SK-N-SH (cell line): ENCODE measurements around the gene NHP2. TPM values are rescaled to one million over a fixed set of nuclear protein-coding genes. Genes with fewer than 3 reads are reported as not detected.

ENCODE experiments used
- CTCF ChIA-PET: fragments of 300-600, 350-600 bp; formaldehyde crosslinking; extraction: SDS; loops from one replicate; lab custom pipeline; 2021; lab: Yijun Ruan, JAX
- POLR2A ChIA-PET: fragments of 350-600 bp; sonication (Branson Sonifier 250); formaldehyde crosslinking; extraction: SDS; loops from one replicate; lab custom pipeline; 2020; ENCODE audit warnings: antibody characterized with exemption, inconsistent platforms; lab: Yijun Ruan, JAX
- DNase-seq: peaks from one replicate; pipeline ENCODE4 v3.0.0; 2012
- H2AFZ ChIP-seq: fragments of 200-600 bp; sonication (generic); 2 replicates; pipeline ENCODE4 v1.8.1; 2016; ENCODE audit warnings: antibody characterized with exemption, mild to moderate bottlenecking, low read depth
- H3F3A ChIP-seq: fragments of 200-600 bp; sonication (generic); replicated peaks from 2 replicates; pipeline ENCODE3; 2016; ENCODE audit warnings: antibody characterized with exemption, mild to moderate bottlenecking; ENCODE audit not compliant: insufficient read depth
- H3K27ac ChIP-seq, 2 experiments: fragments of 200-500 bp in 1 of 2; fragments of 200-600 bp in 1 of 2; sonication (Bioruptor generic) in 1 of 2; sonication (generic), shearing (Covaris generic) in 1 of 2; 2 replicates each; pipeline versions ENCODE4 v1.5.1 to v1.6.1; 2014 to 2016; ENCODE audit warnings: low read depth in 2 of 2, inconsistent platforms in 1 of 2, low read length in 1 of 2, mild to moderate bottlenecking in 1 of 2, mixed read lengths in 1 of 2
- H3K27me3 ChIP-seq: fragments of 200-600 bp; sonication (generic), shearing (Covaris generic); 2 replicates; pipeline ENCODE4 v1.6.1; 2016; ENCODE audit warnings: mixed run types; ENCODE audit not compliant: insufficient read depth
- H3K36me3 ChIP-seq, 2 experiments: fragments of 200-500 bp in 1 of 2; fragments of 200-600 bp in 1 of 2; sonication (Bioruptor generic) in 1 of 2; sonication (generic) in 1 of 2; replicated peaks in 1 of 2; 2 replicates each; pipeline versions ENCODE3 to v1.5.1; 2014 to 2016; ENCODE audit warnings: low read length in 1 of 2, mild to moderate bottlenecking in 1 of 2; ENCODE audit not compliant: insufficient read depth in 2 of 2, control insufficient read depth in 1 of 2
- H3K4me1 ChIP-seq, 2 experiments: fragments of 200-500 bp in 1 of 2; fragments of 200-600 bp in 1 of 2; sonication (Bioruptor generic) in 1 of 2; sonication (generic), shearing (Covaris generic) in 1 of 2; 2 replicates each; pipeline versions ENCODE4 v1.5.1 to v1.6.1; 2014 to 2016; ENCODE audit warnings: low read depth in 1 of 2, low read length in 1 of 2, mixed run types in 1 of 2; ENCODE audit not compliant: insufficient read depth in 2 of 2, control insufficient read depth in 1 of 2
- H3K4me2 ChIP-seq: fragments of 200-600 bp; sonication (generic), shearing (Covaris generic); 2 replicates; pipeline ENCODE4 v1.6.1; 2017; ENCODE audit warnings: mixed run types
- H3K4me3 ChIP-seq, 2 experiments: fragments of 200-500 bp in 1 of 2; fragments of 200-600 bp in 1 of 2; sonication (Bioruptor generic) in 1 of 2; sonication (generic), shearing (Covaris generic) in 1 of 2; 2 replicates each; pipeline versions ENCODE4 v1.5.1 to v1.8.1; 2014 to 2016; ENCODE audit warnings: low read depth in 2 of 2, inconsistent platforms in 1 of 2, low read length in 1 of 2, mild to moderate bottlenecking in 1 of 2, mixed read lengths in 1 of 2, moderate library complexity in 1 of 2
- H3K79me2 ChIP-seq: fragments of 200-600 bp; sonication (generic); 2 replicates; pipeline ENCODE4 v1.8.1; 2017; ENCODE audit warnings: mild to moderate bottlenecking; ENCODE audit not compliant: insufficient read depth
- H3K9ac ChIP-seq: fragments of 200-600 bp; sonication (generic); 2 replicates; pipeline ENCODE4 v1.6.1; 2017; ENCODE audit warnings: mixed run types
- H3K9me2 ChIP-seq: fragments of 200-600 bp; sonication (generic); 2 replicates; pipeline ENCODE4 v1.6.1; 2017; ENCODE audit warnings: mixed run types
- H3K9me3 ChIP-seq: fragments of 200-600 bp; sonication (generic); 2 replicates; pipeline ENCODE4 v1.6.1; 2017; ENCODE audit warnings: mixed run types, mild to moderate bottlenecking, moderate library complexity
- H4K20me1 ChIP-seq: fragments of 200-600 bp; sonication (generic); 2 replicates; pipeline ENCODE4 v1.6.1; 2017; ENCODE audit warnings: mild to moderate bottlenecking, mixed run types; ENCODE audit not compliant: insufficient read depth
- CHD2 ChIP-seq: fragments of 150-350 bp; IDR thresholded peaks from 2 replicates; pipeline ENCODE4 v1.6.1; 2018; ENCODE audit warnings: low read length; ENCODE audit not compliant: partially characterized antibody
- EP300 ChIP-seq, 2 experiments: IDR thresholded peaks; 2 replicates each; pipeline versions ENCODE4 v1.4.0 to v1.6.1; 2012; ENCODE audit warnings: borderline replicate concordance in 1 of 2, low read depth in 1 of 2, low read length in 1 of 2
- EZH2phosphoT487 ChIP-seq: fragments of 200-600 bp; sonication (generic); IDR thresholded peaks from 2 replicates; pipeline ENCODE4 v1.6.1; 2017; ENCODE audit warnings: low read depth, mixed run types, mild to moderate bottlenecking, antibody characterized with exemption, moderate library complexity, borderline replicate concordance
- FOSL2 ChIP-seq: IDR thresholded peaks from 2 replicates; pipeline ENCODE4 v1.4.0; 2012; ENCODE audit warnings: low read depth, mild to moderate bottlenecking, moderate library complexity, borderline replicate concordance
- FOXJ3 ChIP-seq: sonication (generic); formaldehyde crosslinking; IDR thresholded peaks from 2 replicates; pipeline ENCODE4 v1.5.1; 2020; ENCODE audit warnings: mild to moderate bottlenecking, missing genetic modification reagents
- FOXM1 ChIP-seq: IDR thresholded peaks from 2 replicates; pipeline ENCODE4 v1.4.0; 2012; ENCODE audit warnings: low read depth, mild to moderate bottlenecking
- GATA2 ChIP-seq: sonication (generic); formaldehyde crosslinking; IDR thresholded peaks from 2 replicates; pipeline ENCODE4 v1.5.0; 2020; ENCODE audit warnings: mild to moderate bottlenecking, missing genetic modification reagents
- JUND ChIP-seq: IDR thresholded peaks from 2 replicates; pipeline ENCODE4 v1.4.0; 2012
- MEF2A ChIP-seq: IDR thresholded peaks from 2 replicates; pipeline ENCODE4 v1.4.0; 2012; ENCODE audit warnings: low read depth, borderline replicate concordance
- NFIC ChIP-seq: IDR thresholded peaks from 2 replicates; pipeline ENCODE4 v1.4.0; 2012; ENCODE audit warnings: borderline replicate concordance
- RCOR1 ChIP-seq: fragments of 150-350 bp; IDR thresholded peaks from 2 replicates; pipeline ENCODE4 v1.6.1; 2017; ENCODE audit warnings: antibody characterized with exemption, low read length
- RFX5 ChIP-seq: IDR thresholded peaks from 2 replicates; pipeline ENCODE4 v1.6.1; 2012; ENCODE audit warnings: mild to moderate bottlenecking, improper control_type of control experiment, low read length
- RXRA ChIP-seq: IDR thresholded peaks from 2 replicates; pipeline ENCODE4 v1.4.0; 2012; ENCODE audit warnings: low read depth, mild to moderate bottlenecking, borderline replicate concordance
- SIN3A ChIP-seq: IDR thresholded peaks from 2 replicates; pipeline ENCODE4 v1.6.1; 2012; ENCODE audit warnings: low read depth, mild to moderate bottlenecking, low read length, moderate library complexity, borderline replicate concordance
- TAF1 ChIP-seq: IDR thresholded peaks from 2 replicates; pipeline ENCODE4 v1.6.1; 2012; ENCODE audit warnings: low read depth, mild to moderate bottlenecking, low read length, moderate library complexity, borderline replicate concordance
- TEAD4 ChIP-seq: IDR thresholded peaks from 2 replicates; pipeline ENCODE4 v1.4.0; 2012; ENCODE audit warnings: mild to moderate bottlenecking, borderline replicate concordance; ENCODE audit not compliant: insufficient read depth
- YY1 ChIP-seq: IDR thresholded peaks from 2 replicates; pipeline ENCODE4 v1.4.0; 2012; ENCODE audit warnings: low read depth, mild to moderate bottlenecking
- WGBS: methylation state at CpG from one replicate; pipeline ENCODE4 v1.1.6; 2017; ENCODE audit warnings: low lambda C conversion rate; 5-methylcytosine and 5-hydroxymethylcytosine counted together
- polyA plus RNA-seq, 3 experiments: library from polyadenylated mRNA; depleted of rRNA; stranded (reverse); fragments of >200 nt; gene quantifications; 2 replicates each; pipeline ENCODE4 v1.2.3, GENCODE V29; 2012
- TF ChIP-seq, protein P1 (sequence below): fragments of 150-350 bp; IDR thresholded peaks from 2 replicates; pipeline ENCODE4 v1.6.1; 2017; ENCODE audit warnings: antibody characterized with exemption, low read length, low read depth, borderline replicate concordance
- TF ChIP-seq, protein P2 (sequence below): IDR thresholded peaks from 2 replicates; pipeline ENCODE4 v1.4.0; 2012; ENCODE audit warnings: low read depth
- TF ChIP-seq, protein P3 (sequence below): fragments of 200-600 bp; sonication (generic); IDR thresholded peaks from 2 replicates; pipeline ENCODE4 v1.6.1; 2017; ENCODE audit warnings: antibody characterized with exemption, mild to moderate bottlenecking, moderate library complexity
- TF ChIP-seq, protein P4 (sequence below): IDR thresholded peaks from 2 replicates; pipeline ENCODE4 v1.4.0; 2012; ENCODE audit warnings: low read depth, borderline replicate concordance
- TF ChIP-seq, protein P5 (sequence below): IDR thresholded peaks from 2 replicates; pipeline ENCODE4; 2012

NHP2 gene
- polyA plus RNA-seq, 1 of the 3 experiments (the other 2 are of a cell fraction): 455 TPM

DNA sequence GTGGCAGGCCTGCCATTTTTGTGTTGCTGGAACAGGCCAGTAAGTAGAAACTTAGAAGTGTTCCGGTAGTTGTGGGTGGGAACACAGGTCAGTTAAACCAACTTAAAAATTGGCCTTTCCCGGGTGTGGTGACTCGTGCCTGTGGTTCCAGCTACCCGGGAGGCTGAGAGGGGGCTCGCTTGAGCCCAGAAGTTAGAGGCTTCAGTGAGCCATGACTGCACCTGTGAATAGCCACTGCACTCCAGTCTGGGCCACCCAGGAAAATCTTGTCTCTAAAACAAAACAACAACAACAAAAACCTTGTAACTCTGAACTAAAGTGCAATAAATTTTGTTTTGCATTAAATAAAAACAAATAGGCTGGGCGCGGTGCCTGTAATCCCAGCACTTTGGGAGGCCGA lies 1.4 kb upstream of the NHP2 start:
- Histone ChIP-seq H3K27me3 (no peaks in the 10 kb centered on the region), H3K79me2 (peaks cover 21% of the 10 kb centered on the region), H3K9me3 (no peaks in the 10 kb centered on the region), H3F3A (peaks cover under 1% of the 10 kb centered on the region), H3K4me2 (peak overlapping the region; percentile 62; the same call in 1 of the 2 replicates), H3K27ac (no peak overlapping the region), H4K20me1 (no peaks in the 10 kb centered on the region), H3K4me3 (no peak overlapping the region)
- CTCF ChIA-PET: interaction anchor here (18.9 kb wide), 1 partner anchor 79 kb away, joined by 319 read pairs; no protein-coding TSS in a partner anchor
- POLR2A ChIA-PET: no interaction called here
- 87% methylated on average over 8 of the region's 8 CpGs for WGBS
- no peak for DNase-seq
- TF ChIP-seq RXRA: no peak
- TF ChIP-seq, protein P1, sequence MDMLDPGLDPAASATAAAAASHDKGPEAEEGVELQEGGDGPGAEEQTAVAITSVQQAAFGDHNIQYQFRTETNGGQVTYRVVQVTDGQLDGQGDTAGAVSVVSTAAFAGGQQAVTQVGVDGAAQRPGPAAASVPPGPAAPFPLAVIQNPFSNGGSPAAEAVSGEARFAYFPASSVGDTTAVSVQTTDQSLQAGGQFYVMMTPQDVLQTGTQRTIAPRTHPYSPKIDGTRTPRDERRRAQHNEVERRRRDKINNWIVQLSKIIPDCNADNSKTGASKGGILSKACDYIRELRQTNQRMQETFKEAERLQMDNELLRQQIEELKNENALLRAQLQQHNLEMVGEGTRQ: no peak
- no peak for TF ChIP-seq FOXJ3
- TF ChIP-seq FOSL2: no peak
- no peak for TF ChIP-seq FOXM1
- no peak for TF ChIP-seq JUND
- no peak for TF ChIP-seq EZH2phosphoT487
- TF ChIP-seq, protein P2, sequence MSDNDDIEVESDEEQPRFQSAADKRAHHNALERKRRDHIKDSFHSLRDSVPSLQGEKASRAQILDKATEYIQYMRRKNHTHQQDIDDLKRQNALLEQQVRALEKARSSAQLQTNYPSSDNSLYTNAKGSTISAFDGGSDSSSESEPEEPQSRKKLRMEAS: no peak
- no peak for TF ChIP-seq NFIC
- TF ChIP-seq GATA2 (CRISPR knock-in tag): no peak
- TF ChIP-seq, all 33 proteins: peak for 0
- Histone ChIP-seq H3K36me3 (peaks cover 12 to 18% of the 10 kb centered on the region in 2 experiments), H3K9ac (no peak overlapping the region), H3K4me1 (peaks cover 0 to 22% of the 10 kb centered on the region in 2 experiments; a peak in 3 of 4 replicates), H2AFZ (0 out of 2 replicates have a peak overlapping the region, but pooled peaks have one; percentile 89), H3K9me2 (no peaks in the 10 kb centered on the region)

DNA sequence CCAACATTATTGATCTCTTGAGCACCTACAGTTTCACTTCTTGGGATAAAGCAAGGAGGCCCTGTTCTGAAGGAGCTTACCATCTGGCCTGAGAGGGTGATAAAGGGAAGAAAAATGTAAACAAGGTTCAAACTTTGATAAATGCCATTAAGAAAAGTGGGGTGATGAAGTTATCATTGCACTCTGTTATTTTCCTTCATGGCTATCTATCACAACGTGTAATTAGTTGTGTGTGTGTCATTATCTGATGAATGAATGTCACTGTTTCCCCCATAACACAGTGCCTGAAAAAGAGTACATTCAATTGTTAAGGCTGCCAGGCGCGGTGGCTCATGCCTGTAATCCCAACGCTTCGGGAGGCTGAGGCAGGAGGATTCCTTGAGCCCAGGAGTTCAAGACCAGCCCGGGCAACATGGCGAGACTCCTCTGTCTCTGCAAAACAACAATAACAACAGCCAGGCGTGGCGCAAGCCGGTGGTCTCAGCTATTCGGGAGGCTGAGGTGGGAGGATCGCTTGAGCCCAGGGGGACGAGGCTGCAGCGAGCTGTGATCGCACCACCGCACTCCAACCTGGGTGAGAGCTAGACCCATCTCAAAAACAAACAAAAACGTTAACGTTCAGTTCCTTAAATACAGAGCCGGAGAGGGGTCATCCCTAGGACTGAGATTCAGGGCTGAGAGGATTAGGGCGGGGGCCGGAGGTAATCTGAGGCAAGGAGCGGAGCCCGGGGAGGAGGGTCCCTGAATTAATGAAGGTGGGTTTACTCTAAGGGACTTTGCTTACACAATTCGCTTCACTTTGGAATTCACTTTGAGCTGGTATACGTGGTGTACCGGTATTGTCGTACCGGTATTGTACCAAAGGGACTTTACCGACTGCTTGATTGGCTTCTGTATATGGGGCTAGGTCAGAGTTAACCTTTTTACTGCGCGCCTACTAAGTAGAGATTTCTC lies 917 bp downstream of the NHP2 start:
- ChIA-PET CTCF (interaction anchor here (0.8 to 18.9 kb wide), 6 partner anchors 9 to 437 kb away, joined by 3 to 319 read pairs (median 3); partner anchors contain the start of gene COL23A1), POLR2A (interaction anchor here (0.5 to 1.9 kb wide), 7 partner anchors 10 to 79 kb away, joined by 3 to 12 read pairs (median 3); partner anchors contain the start of genes HNRNPAB and PHYKPL)
- no peaks in the 10 kb centered on the region for H4K20me1 ChIP-seq
- H3K4me1 ChIP-seq: peaks cover 0 to 22% of the 10 kb centered on the region in 2 experiments; a peak in 3 of 4 replicates
- no peaks in the 10 kb centered on the region for H3K9me3 ChIP-seq
- no peak for DNase-seq
- H2AFZ ChIP-seq: peak overlapping the region; percentile 67
- peaks cover 21% of the 10 kb centered on the region for H3K79me2 ChIP-seq
- H3F3A ChIP-seq: peaks cover 7% of the 10 kb centered on the region
- H3K9me2 ChIP-seq: no peaks in the 10 kb centered on the region
- H3K4me2 ChIP-seq: peak overlapping the region; percentile 97
- no peaks in the 10 kb centered on the region for H3K27me3 ChIP-seq
- H3K36me3 ChIP-seq: peaks cover 18 to 41% of the 10 kb centered on the region in 2 experiments
- H3K9ac ChIP-seq: peak overlapping the region; percentile 82
- H3K27ac ChIP-seq: peak overlapping the region; percentile 36 to 64; a peak in 3 of 4 replicates
- H3K4me3 ChIP-seq: peak overlapping the region; percentile 81 to 90
- 34% methylated on average over 31 of the region's 31 CpGs for WGBS
- TF ChIP-seq EP300 (IDR thresholded peaks at IDR 0.05; ENCODE audit: borderline replicate concordance in 1 of 2, low read depth in 1 of 2, low read length in 1 of 2) (no peak), FOSL2 (no peak), JUND (no peak), FOXJ3 (no peak), CHD2 (no peak), NFIC (no peak), MEF2A (no peak), SIN3A (no peak), RCOR1 (no peak), TEAD4 (no peak), YY1 (no peak), TAF1 (no peak), RFX5 (no peak)
- TF ChIP-seq, protein P3, sequence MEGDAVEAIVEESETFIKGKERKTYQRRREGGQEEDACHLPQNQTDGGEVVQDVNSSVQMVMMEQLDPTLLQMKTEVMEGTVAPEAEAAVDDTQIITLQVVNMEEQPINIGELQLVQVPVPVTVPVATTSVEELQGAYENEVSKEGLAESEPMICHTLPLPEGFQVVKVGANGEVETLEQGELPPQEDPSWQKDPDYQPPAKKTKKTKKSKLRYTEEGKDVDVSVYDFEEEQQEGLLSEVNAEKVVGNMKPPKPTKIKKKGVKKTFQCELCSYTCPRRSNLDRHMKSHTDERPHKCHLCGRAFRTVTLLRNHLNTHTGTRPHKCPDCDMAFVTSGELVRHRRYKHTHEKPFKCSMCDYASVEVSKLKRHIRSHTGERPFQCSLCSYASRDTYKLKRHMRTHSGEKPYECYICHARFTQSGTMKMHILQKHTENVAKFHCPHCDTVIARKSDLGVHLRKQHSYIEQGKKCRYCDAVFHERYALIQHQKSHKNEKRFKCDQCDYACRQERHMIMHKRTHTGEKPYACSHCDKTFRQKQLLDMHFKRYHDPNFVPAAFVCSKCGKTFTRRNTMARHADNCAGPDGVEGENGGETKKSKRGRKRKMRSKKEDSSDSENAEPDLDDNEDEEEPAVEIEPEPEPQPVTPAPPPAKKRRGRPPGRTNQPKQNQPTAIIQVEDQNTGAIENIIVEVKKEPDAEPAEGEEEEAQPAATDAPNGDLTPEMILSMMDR: no peak
- TF ChIP-seq, protein P4, sequence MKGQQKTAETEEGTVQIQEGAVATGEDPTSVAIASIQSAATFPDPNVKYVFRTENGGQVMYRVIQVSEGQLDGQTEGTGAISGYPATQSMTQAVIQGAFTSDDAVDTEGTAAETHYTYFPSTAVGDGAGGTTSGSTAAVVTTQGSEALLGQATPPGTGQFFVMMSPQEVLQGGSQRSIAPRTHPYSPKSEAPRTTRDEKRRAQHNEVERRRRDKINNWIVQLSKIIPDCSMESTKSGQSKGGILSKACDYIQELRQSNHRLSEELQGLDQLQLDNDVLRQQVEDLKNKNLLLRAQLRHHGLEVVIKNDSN: no peak
- TF ChIP-seq, protein P5, sequence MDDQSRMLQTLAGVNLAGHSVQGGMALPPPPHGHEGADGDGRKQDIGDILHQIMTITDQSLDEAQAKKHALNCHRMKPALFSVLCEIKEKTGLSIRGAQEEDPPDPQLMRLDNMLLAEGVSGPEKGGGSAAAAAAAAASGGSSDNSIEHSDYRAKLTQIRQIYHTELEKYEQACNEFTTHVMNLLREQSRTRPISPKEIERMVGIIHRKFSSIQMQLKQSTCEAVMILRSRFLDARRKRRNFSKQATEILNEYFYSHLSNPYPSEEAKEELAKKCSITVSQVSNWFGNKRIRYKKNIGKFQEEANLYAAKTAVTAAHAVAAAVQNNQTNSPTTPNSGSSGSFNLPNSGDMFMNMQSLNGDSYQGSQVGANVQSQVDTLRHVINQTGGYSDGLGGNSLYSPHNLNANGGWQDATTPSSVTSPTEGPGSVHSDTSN: no peak
